Transverse colon (tissue), 4 donors: Measurements from ENCODE around the gene NFKBIE. TPM values are rescaled to one million over a fixed set of nuclear protein-coding genes. Genes with fewer than 3 reads are reported as not detected.

Source experiments
- DNase-seq: peaks from one replicate; pipeline ENCODE4 v3.0.0-alpha.2; 2019
- H3K27ac ChIP-seq, 4 donors: fragments of 200-600 bp; sonication (generic); 2 replicates each; pipeline ENCODE4 v1.5.1; 2016 to 2018; ENCODE audit warnings: inconsistent platforms in 4 of 4
- H3K27me3 ChIP-seq: fragments of 200-600 bp; sonication (generic); 2 replicates; pipeline ENCODE4 v1.5.1; 2017; ENCODE audit warnings: inconsistent platforms
- H3K36me3 ChIP-seq, 4 donors: fragments of 200-600 bp; sonication (generic); 2 replicates each; pipeline ENCODE4 v1.5.1; 2017 to 2019; ENCODE audit warnings: inconsistent platforms in 4 of 4
- H3K4me1 ChIP-seq, 4 donors: fragments of 200-600 bp; sonication (generic); 2 replicates each; pipeline ENCODE4 v1.5.1; 2017 to 2020; ENCODE audit warnings: inconsistent platforms in 4 of 4
- H3K4me3 ChIP-seq, 4 donors: fragments of 200-600 bp; sonication (generic); 1 replicate in 1 of 4; 2 replicates in 3 of 4; pipeline versions ENCODE4 v1.5.1 to v1.6.1; 2017 to 2019; ENCODE audit warnings: inconsistent platforms in 4 of 4
- H3K9me3 ChIP-seq, 2 donors: fragments of 200-600 bp; sonication (generic); 2 replicates each; pipeline ENCODE4 v1.5.1; 2017 to 2019; ENCODE audit warnings: inconsistent platforms in 2 of 2
- CTCF ChIP-seq, 5 experiments: fragments of 200-600 bp in 3 of 5; fragments of 450-650 bp in 2 of 5; sonication (generic) in 3 of 5; IDR thresholded peaks; 1 replicate in 2 of 5; 2 replicates in 3 of 5; pipeline ENCODE4 v1.5.1; 2016 to 2017; ENCODE audit warnings: antibody characterized with exemption in 5 of 5, inconsistent platforms in 3 of 5, mild to moderate bottlenecking in 2 of 5, moderate library complexity in 1 of 5
- EP300 ChIP-seq: sonication (generic); formaldehyde crosslinking; IDR thresholded peaks from one replicate; pipeline ENCODE4 v1.6.1; 2017; ENCODE audit warnings: antibody characterized with exemption, low read depth
- POLR2A ChIP-seq: fragments of 450-650 bp; IDR thresholded peaks from one replicate; pipeline ENCODE4 v1.6.1; 2016; ENCODE audit warnings: antibody characterized with exemption, mild to moderate bottlenecking, moderate library complexity
- POLR2AphosphoS5 ChIP-seq, 3 donors: sonication (generic); formaldehyde crosslinking; IDR thresholded peaks; one replicate each; pipeline ENCODE4 v1.6.1; 2016; ENCODE audit warnings: antibody characterized with exemption in 3 of 3
- WGBS, 2 donors: methylation state at CpG; one replicate each; pipeline ENCODE4 v1.1.5; 2018; ENCODE audit warnings: low coverage in 1 of 2; 5-methylcytosine and 5-hydroxymethylcytosine counted together
- in situ Hi-C, 4 donors: fragments of 200-750 bp; cut with MboI; loops; one replicate each; pipeline versions ENCODE4 v1.15.0 to v1.15.1; 2017; ENCODE audit warnings: low sequenced_read_pairs in 3 of 4, low pct_ligation_motif_present in 1 of 4, low pct_unique_long_range_greater_than_20kb in 1 of 4
- intact Hi-C: fragments of 100-400 bp; cut with DNase I; formaldehyde crosslinking; loops from one replicate; pipeline ENCODE4 v1.15.1; 2023; ENCODE audit warnings: low total_unique reads
- total RNA-seq, 4 donors: library from RNA; depleted of rRNA; stranded (reverse); fragments of >200 nt; gene quantifications; one replicate each; pipeline ENCODE4 v1.1.0, GENCODE V29; 2016

Gene NFKBIE
- total RNA-seq, 4 donors from 2014 or later: 2.6 to 67.3 (median 19.0) TPM

GRCh38 chr6:44294832-44295791 lies 29.8 kb upstream of the NFKBIE start:
- Histone ChIP-seq H3K9me3 (no peaks in the 10 kb centered on the region), H3K27ac (no peak overlapping the region), H3K36me3 (no peaks in the 10 kb centered on the region), H3K4me1 (peaks cover 6 to 16% (median 14%) of the 10 kb centered on the region in 4 donors), H3K27me3 (peaks cover 85% of the 10 kb centered on the region), H3K4me3 (no peak overlapping the region)
- intact Hi-C loops: loop anchor here (5.0 kb wide), 1 partner anchor 1223 kb away; no protein-coding TSS in a partner anchor
- DNase-seq: no peak
- in situ Hi-C loops: no loop called here
- WGBS, 2 donors: 62% methylated on average over 6 of the region's 7 CpGs; no CpG with 5 or more reads in 1 of the 2 donors
- TF ChIP-seq CTCF (IDR thresholded peaks at IDR 0.05): no peak
- no peak for TF ChIP-seq EP300
- TF ChIP-seq POLR2AphosphoS5 (IDR thresholded peaks at IDR 0.05): no peak
- TF ChIP-seq POLR2A: no peak

GRCh38 chr6:44292661-44293365 lies 27.5 kb upstream of the NFKBIE start:
- in situ Hi-C loops: no loop called here
- TF ChIP-seq POLR2A (no peak), POLR2AphosphoS5 (IDR thresholded peaks at IDR 0.05) (no peak), EP300 (no peak), CTCF (IDR thresholded peaks at IDR 0.05) (no peak)
- Histone ChIP-seq H3K4me1 (peaks cover 6 to 12% (median 10%) of the 10 kb centered on the region in 4 donors), H3K36me3 (no peaks in the 10 kb centered on the region), H3K27ac (no peak overlapping the region), H3K27me3 (peaks cover 96% of the 10 kb centered on the region), H3K9me3 (no peaks in the 10 kb centered on the region), H3K4me3 (no peak overlapping the region)
- intact Hi-C loops: loop anchor here (5.0 kb wide), 1 partner anchor 1221 kb away; no protein-coding TSS in a partner anchor
- no peak for DNase-seq
- WGBS, 2 donors: 80 to 83% methylated on average over 1 to 4 of the region's 4 CpGs

- H3K27ac ChIP-seq: no peak overlapping the region
- in situ Hi-C loops: no loop called here
- TF ChIP-seq POLR2A (no peak), POLR2AphosphoS5 (IDR thresholded peaks at IDR 0.05) (no peak), EP300 (no peak), CTCF (IDR thresholded peaks at IDR 0.05) (no peak)
Measured at GRCh38 chr6:44291841-44292240, 26.5 kb upstream of the NFKBIE start.

More at GRCh38 chr6:44291841-44292240, 26.5 kb upstream of the NFKBIE start:
- WGBS, 2 donors: 68% methylated on average over 4 of the region's 4 CpGs; no CpG with 5 or more reads in 1 of the 2 donors
- intact Hi-C loops: loop anchor here (5.0 kb wide), 1 partner anchor 1220 kb away; no protein-coding TSS in a partner anchor
- Histone ChIP-seq H3K4me3 (no peak overlapping the region), H3K36me3 (no peaks in the 10 kb centered on the region), H3K27me3 (peaks cover 96% of the 10 kb centered on the region), H3K4me1 (peaks cover 0 to 2% (median under 1%) of the 10 kb centered on the region in 4 donors), H3K9me3 (no peaks in the 10 kb centered on the region)
- no peak for DNase-seq
